Heart left ventricle (tissue), 13 donors: ENCODE results near the gene NBAS.

Experiments
- POLR2A ChIP-seq, 2 donors: fragments of 450-650 bp; IDR thresholded peaks; one replicate each; pipeline ENCODE4 v1.6.1; 2017; ENCODE audit warnings: antibody characterized with exemption in 2 of 2, mild to moderate bottlenecking in 2 of 2, moderate library complexity in 2 of 2
- TF ChIP-seq, protein P1 (sequence below), 12 donors: fragments of 200-600 bp; sonication (generic) in 4 of 12; IDR thresholded peaks; one replicate each; pipeline versions ENCODE4 v1.5.0 to v1.8.0; 2018 to 2022; ENCODE audit warnings: antibody characterized with exemption in 12 of 12, mild to moderate bottlenecking in 5 of 12
- donor health status: ischemic (EF 13 %, LVEDD 7.1; RV severe dilation, severe dysfunction).
- donor health status: DM: no; HTN: yes; CAD: no.
- donor health status: DM: no; HTN: no; CAD: no.
- donor health status: ischemic (EF 25% LVEDD 6.9; RV normal size, moderate dysfunction).
- donor health status: ischemic (EF 25% LVEDD 5.7; RV mildly dilated, moderate dysfunction).
- donor health status: ischemic (EF 35%, LVEDD 5.7; RV mildly dilated, moderate dysfunction).
- donor health status: nonischemic (EF 11% LVEDD 7.7; RV severe dilation, severe dysfunction).
- donor health status: DM: yes; HTN: yes; CAD: no.
- donor health status: PGD.
- donor health status: ischemic (EF 29% LVEDD 5.4; RV normal size, mild dysfunction).
- donor health status: nonischemic (EF 23%, LVEDD 6.1; RV moderate dilation, normal function).

DNA sequence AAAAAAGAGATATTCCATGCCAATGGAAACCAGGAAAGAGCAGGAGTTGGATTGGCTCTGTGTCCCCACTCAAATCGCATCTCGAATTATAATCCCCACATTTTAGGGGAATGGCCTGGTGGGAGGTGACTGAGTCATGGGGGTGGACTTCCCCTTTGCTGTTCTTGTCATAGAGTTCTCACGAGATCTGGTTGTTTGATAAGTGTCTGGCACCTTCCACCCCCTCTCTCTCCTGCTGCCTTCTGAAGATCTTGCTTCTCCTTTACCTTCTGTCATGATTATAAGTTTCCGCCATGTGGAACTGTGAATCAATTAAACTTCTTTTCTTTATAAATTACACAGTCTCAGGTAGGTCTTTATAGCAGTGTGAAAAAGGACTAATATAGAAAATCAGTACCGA lies 355.6 kb downstream of the NBAS start:
- TF ChIP-seq POLR2A (IDR thresholded peaks at IDR 0.05) = no peak
- TF ChIP-seq, protein P1, sequence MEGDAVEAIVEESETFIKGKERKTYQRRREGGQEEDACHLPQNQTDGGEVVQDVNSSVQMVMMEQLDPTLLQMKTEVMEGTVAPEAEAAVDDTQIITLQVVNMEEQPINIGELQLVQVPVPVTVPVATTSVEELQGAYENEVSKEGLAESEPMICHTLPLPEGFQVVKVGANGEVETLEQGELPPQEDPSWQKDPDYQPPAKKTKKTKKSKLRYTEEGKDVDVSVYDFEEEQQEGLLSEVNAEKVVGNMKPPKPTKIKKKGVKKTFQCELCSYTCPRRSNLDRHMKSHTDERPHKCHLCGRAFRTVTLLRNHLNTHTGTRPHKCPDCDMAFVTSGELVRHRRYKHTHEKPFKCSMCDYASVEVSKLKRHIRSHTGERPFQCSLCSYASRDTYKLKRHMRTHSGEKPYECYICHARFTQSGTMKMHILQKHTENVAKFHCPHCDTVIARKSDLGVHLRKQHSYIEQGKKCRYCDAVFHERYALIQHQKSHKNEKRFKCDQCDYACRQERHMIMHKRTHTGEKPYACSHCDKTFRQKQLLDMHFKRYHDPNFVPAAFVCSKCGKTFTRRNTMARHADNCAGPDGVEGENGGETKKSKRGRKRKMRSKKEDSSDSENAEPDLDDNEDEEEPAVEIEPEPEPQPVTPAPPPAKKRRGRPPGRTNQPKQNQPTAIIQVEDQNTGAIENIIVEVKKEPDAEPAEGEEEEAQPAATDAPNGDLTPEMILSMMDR (IDR thresholded peaks at IDR 0.05) = no peak
